22Rv1 (cell line): Measurements from ENCODE around the gene PSG4.
"Not testable (repeated sequence)": the region's sequence is repeated elsewhere in the genome, so short reads cannot be mapped to it uniquely, and the experiment has no call there.

Source experiments
- H3K27ac ChIP-seq: fragments of 450-650 bp; 2 replicates; pipeline ENCODE4 v1.5.1; 2017
- ZFX ChIP-seq: fragments of 450-650 bp; IDR thresholded peaks from 2 replicates; pipeline ENCODE4 v1.6.1; 2017; ENCODE audit warnings: antibody characterized with exemption, borderline replicate concordance
- TF ChIP-seq, protein P1 (sequence below): fragments of 450-650 bp; IDR thresholded peaks from 2 replicates; pipeline ENCODE4 v1.5.1; 2017; ENCODE audit warnings: mild to moderate bottlenecking

Gene PSG4

GRCh38 chr19:43205471-43206105 lies at the start of gene PSG4:
TSS of gene PSG4 (minus strand) at chr19:43205638. CDS start at chr19:43205536, 102 bp downstream.
- H3K27ac ChIP-seq, result not testable (repeated sequence)

DNA sequence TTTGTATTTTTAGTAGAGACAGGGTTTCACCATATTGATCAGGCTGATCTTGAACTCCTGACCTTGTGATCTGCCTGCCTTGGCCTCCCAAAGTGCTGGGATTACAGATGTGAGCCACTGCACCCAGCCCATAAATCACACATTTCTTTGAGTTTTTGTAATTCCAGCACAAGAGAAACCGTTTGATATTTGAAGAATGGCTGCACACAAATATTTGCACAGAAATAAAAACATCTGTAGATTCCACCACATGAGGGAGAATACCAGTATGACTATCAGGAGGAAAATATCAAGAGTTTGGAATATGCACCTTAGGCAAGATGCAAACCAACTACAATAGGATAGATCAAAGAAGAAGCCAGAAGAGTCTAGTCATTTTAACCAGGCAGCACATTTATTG lies 46.0 kb upstream of the PSG4 start:
- H3K27ac ChIP-seq, result not testable (repeated sequence)

DNA sequence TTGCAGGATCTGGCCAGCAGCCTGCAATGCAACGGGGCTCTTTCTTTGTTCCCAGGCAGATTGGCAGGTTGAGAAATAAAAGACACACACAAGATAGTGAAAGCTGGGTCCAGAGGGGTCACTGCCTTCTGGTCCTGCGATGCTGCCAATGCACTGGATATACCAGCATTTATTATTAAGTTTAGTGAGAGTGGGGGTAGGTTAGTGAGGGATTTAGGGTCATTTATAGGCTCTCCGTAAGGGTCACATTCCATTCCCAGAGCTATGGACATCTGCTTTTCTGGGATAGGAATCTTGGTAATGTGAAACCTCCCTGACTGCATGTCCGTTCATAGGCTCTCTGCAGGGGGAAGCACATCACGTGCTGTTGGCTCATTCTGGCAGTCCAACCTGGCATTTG lies 44.9 kb upstream of the PSG4 start:
- not testable (repeated sequence) for H3K27ac ChIP-seq

- not testable (repeated sequence) for H3K27ac ChIP-seq
These were observed 43.2 kb upstream of the PSG4 start for GRCh38 chr19:43248635-43249002.

GRCh38 chr19:43247243-43247880 lies 41.9 kb upstream of the PSG4 start:
- not testable (repeated sequence) for H3K27ac ChIP-seq

DNA sequence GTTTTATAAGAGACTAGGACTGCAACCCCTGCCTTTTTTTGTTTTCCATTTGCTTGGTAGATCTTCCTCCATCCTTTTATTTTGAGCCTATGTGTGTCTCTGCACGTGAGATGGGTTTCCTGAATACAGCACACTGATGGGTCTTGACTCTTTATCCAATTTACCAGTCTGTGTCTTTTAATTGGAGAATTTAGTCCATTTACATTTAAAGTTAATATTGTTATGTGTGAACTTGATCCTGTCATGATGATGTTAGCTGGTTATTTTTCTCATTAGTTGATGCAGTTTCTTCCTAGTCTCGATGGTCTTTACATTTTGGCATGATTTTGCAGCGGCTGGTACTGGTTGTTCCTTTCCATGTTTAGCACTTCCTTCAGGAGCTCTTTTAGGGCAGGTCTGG lies 40.4 kb upstream of the PSG4 start:
- not testable (repeated sequence) for H3K27ac ChIP-seq

DNA sequence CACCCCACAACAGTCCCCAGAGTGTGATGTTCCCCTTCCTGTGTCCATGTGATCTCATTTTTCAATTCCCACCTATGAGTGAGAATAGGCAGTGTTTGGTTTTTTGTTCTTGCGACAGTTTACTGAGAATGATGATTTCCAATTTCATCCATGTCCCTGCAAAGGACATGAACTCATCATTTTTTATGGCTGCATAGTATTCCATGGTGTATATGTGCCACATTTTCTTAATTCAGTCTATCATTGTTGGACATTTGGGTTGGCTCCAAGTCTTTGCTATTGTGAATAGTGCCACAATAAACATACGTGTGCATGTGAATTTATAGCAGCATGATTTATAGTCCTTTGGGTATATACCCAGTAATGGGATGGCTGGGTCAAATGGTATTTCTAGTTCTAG lies 36.8 kb upstream of the PSG4 start:
- not testable (repeated sequence) for H3K27ac ChIP-seq

DNA sequence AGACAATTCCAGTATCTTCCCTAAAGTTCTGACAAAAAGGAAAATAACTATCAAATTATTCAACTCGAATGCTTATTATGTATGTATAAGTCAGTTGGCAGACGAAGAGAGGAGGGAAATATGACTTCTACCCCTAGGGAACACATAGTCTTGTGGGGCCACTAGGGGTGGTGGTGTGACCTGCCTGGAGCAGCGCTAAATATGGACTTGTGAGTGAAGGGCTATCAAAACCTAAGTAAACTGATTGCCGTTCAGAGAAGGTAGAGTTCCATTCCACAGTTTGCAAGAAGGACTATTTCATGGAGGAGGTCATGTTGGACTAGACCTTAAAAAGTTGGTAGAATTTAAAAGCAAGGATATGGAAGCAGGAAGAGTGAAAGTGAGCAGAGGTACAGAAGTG lies 32.8 kb upstream of the PSG4 start:
- not testable (repeated sequence) for H3K27ac ChIP-seq

- H3K27ac ChIP-seq, result not testable (repeated sequence)
These were observed 30.2 kb upstream of the PSG4 start for GRCh38 chr19:43235686-43236085.

GRCh38 chr19:43229315-43229714 lies 23.9 kb upstream of the PSG4 start:
- no peak overlapping the region for H3K27ac ChIP-seq
- TF ChIP-seq, protein P1, sequence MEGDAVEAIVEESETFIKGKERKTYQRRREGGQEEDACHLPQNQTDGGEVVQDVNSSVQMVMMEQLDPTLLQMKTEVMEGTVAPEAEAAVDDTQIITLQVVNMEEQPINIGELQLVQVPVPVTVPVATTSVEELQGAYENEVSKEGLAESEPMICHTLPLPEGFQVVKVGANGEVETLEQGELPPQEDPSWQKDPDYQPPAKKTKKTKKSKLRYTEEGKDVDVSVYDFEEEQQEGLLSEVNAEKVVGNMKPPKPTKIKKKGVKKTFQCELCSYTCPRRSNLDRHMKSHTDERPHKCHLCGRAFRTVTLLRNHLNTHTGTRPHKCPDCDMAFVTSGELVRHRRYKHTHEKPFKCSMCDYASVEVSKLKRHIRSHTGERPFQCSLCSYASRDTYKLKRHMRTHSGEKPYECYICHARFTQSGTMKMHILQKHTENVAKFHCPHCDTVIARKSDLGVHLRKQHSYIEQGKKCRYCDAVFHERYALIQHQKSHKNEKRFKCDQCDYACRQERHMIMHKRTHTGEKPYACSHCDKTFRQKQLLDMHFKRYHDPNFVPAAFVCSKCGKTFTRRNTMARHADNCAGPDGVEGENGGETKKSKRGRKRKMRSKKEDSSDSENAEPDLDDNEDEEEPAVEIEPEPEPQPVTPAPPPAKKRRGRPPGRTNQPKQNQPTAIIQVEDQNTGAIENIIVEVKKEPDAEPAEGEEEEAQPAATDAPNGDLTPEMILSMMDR, result no peak
- no peak for TF ChIP-seq ZFX

GRCh38 chr19:43228730-43229129 lies 23.3 kb upstream of the PSG4 start:
- H3K27ac ChIP-seq, result not testable (repeated sequence)

DNA sequence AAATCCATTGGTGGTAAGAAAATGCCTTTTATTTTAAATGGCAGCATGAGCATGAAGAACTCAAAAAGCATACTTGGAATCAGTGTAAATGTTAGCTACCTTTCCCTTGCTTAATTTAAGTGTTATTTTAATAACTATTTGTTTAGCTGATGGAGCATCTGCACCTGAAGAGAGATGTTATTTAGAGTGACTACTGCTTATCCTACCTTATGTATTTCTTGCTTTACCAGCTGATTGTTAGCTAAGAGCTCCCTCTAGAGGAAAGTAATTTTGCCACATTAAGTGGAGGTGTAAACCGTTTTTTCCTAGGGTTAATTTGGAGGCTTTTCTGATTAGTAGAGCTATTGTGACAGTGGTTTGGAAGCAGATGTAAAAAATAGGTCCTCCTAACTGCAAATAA lies 21.5 kb upstream of the PSG4 start:
- not testable (repeated sequence) for H3K27ac ChIP-seq

DNA sequence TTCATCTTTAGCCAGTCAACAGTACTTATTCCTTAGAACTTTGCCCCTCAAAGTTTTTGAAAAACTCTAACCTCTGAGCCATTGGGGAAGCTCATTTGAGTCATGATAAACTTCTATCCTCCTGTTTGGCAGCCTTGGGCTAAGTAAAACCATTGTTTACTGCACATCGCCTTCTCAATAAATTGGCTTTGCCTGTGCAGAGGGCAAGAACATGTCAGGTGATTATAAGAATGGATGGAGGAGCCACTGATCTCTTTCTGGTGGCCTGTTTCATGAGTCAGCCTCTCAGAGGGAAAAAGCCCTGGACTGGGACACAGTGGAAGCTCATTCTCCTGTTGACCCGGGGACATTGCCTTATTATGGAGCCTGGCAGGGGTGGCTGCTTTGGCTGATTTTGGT lies 19.4 kb upstream of the PSG4 start:
- H3K27ac ChIP-seq, result no peak overlapping the region
- TF ChIP-seq, protein P1, result no peak
- TF ChIP-seq ZFX, result no peak

- not testable (repeated sequence) for H3K27ac ChIP-seq
These were observed 18.9 kb upstream of the PSG4 start for GRCh38 chr19:43224201-43224854.

- not testable (repeated sequence) for H3K27ac ChIP-seq
These were observed 16.5 kb upstream of the PSG4 start for GRCh38 chr19:43221891-43222290.

DNA sequence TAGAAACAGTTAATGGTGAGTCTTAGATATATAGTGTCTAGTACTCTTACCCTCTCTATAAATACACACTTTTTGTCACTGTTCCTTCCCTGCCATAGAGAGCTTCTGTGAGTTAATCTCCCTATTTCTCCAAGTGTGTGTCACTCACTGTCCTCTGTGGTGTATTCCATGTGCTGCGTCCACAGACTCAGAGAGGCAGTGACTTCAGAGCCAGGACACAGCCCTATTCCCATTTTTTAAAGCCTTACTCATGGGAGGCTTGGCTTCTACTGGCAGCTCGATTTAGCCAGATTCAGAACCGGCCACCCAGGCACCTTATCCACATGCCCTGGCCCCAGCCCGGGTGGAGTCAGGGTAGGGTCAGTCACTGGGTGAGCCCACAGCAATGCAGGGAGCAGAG lies 13.7 kb upstream of the PSG4 start:
- H3K27ac ChIP-seq, result not testable (repeated sequence)

DNA sequence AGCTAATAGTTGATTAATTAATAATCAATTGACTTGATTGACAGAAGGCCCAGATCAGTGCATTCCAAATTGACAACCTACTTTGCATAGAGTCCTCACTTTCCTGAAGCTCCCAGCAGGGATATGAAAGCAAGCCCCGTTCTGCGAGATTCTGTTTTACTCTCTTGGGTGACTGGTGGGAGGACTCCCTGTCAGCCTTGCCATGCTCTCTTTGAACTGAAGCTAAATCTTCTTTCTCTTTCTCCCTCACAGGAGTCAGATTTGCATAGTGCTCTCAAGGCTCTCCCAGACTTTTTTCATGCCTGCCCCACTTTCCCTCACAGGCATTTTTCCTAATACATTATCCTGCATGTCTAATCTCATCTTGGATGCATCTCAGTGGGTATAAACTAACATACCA lies 10.4 kb upstream of the PSG4 start:
- H3K27ac ChIP-seq, result not testable (repeated sequence)
